Measurements from ENCODE around the gene STAM. TPM values are rescaled to one million over a fixed set of nuclear protein-coding genes. Genes with fewer than 3 reads are reported as not detected.
"Not testable (repeated sequence)": the region's sequence is repeated elsewhere in the genome, so short reads cannot be mapped to it uniquely, and the experiment has no call there.

STAM gene
- total RNA-seq, 1 donor = 45.6 TPM

GRCh38 chr10:17712053-17712452 lies 68.1 kb downstream of the STAM start:
- H3K27me3 ChIP-seq (ENCODE audit: insufficient read depth, low read length) = no peaks in the 10 kb centered on the region
- no peak for DNase-seq (ENCODE audit: insufficient read length, low spot score, missing footprints)
- H3K9me3 ChIP-seq (ENCODE audit: low read depth, low read length) = no peaks in the 10 kb centered on the region
- H3K4me1 ChIP-seq (ENCODE audit: insufficient read depth, low read length) = no peaks in the 10 kb centered on the region
- no peak overlapping the region for H3K27ac ChIP-seq (ENCODE audit: low read depth, low read length)
- TF ChIP-seq, protein P1, sequence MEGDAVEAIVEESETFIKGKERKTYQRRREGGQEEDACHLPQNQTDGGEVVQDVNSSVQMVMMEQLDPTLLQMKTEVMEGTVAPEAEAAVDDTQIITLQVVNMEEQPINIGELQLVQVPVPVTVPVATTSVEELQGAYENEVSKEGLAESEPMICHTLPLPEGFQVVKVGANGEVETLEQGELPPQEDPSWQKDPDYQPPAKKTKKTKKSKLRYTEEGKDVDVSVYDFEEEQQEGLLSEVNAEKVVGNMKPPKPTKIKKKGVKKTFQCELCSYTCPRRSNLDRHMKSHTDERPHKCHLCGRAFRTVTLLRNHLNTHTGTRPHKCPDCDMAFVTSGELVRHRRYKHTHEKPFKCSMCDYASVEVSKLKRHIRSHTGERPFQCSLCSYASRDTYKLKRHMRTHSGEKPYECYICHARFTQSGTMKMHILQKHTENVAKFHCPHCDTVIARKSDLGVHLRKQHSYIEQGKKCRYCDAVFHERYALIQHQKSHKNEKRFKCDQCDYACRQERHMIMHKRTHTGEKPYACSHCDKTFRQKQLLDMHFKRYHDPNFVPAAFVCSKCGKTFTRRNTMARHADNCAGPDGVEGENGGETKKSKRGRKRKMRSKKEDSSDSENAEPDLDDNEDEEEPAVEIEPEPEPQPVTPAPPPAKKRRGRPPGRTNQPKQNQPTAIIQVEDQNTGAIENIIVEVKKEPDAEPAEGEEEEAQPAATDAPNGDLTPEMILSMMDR (IDR thresholded peaks at IDR 0.05; ENCODE audit: extremely low read depth, low read depth, low read length) = no peak
- no peak overlapping the region for H2AFZ ChIP-seq (ENCODE audit: low read length)
- H4K20me1 ChIP-seq (ENCODE audit: insufficient read depth, low read length) = no peaks in the 10 kb centered on the region
- peaks cover 42% of the 10 kb centered on the region for H3K36me3 ChIP-seq (ENCODE audit: insufficient read depth, low read length)
- no peak overlapping the region for H3K4me3 ChIP-seq (ENCODE audit: insufficient read depth, low read length)
- no peaks in the 10 kb centered on the region for H3K79me2 ChIP-seq (ENCODE audit: insufficient read depth, low read length)
- no peak overlapping the region for H3K4me2 ChIP-seq (ENCODE audit: insufficient read depth, low read length)

GRCh38 chr10:17712717-17713471 lies 68.9 kb downstream of the STAM start:
- DNase-seq (ENCODE audit: insufficient read length, low spot score, missing footprints) = no peak
- TF ChIP-seq, protein P1 (IDR thresholded peaks at IDR 0.05; ENCODE audit: extremely low read depth, low read depth, low read length) = no peak
- H3K4me1 ChIP-seq (ENCODE audit: insufficient read depth, low read length) = no peaks in the 10 kb centered on the region
- no peaks in the 10 kb centered on the region for H3K79me2 ChIP-seq (ENCODE audit: insufficient read depth, low read length)
- H3K9me3 ChIP-seq (ENCODE audit: low read depth, low read length) = no peaks in the 10 kb centered on the region
- no peak overlapping the region for H3K4me2 ChIP-seq (ENCODE audit: insufficient read depth, low read length)
- no peak overlapping the region for H3K27ac ChIP-seq (ENCODE audit: low read depth, low read length)
- H2AFZ ChIP-seq (ENCODE audit: low read length) = no peak overlapping the region
- no peaks in the 10 kb centered on the region for H4K20me1 ChIP-seq (ENCODE audit: insufficient read depth, low read length)
- no peaks in the 10 kb centered on the region for H3K27me3 ChIP-seq (ENCODE audit: insufficient read depth, low read length)
- H3K36me3 ChIP-seq (ENCODE audit: insufficient read depth, low read length) = peaks cover 45% of the 10 kb centered on the region
- H3K4me3 ChIP-seq (ENCODE audit: insufficient read depth, low read length) = no peak overlapping the region

DNA sequence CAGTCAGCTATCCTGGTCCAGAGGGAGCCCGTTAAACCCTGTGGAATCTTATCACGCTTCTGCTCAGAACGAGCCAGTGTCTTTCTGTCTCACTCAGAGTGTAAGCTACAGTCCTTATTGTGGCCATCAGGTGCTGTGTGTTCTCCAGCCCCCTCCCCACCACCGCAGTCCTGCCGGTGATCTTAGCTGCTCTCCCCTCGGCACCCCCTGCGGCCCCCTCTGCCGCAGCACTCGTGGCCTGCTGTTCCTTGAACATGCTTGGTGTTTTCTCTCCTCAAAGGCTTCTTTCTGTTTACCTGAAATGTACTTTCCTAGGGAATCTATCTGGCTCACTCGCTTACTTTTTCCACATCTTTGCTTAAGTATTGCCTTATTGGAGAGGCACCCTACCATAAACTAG lies 69.8 kb downstream of the STAM start:
- Histone ChIP-seq H3K79me2 (ENCODE audit: insufficient read depth, low read length) (no peaks in the 10 kb centered on the region), H3K27me3 (ENCODE audit: insufficient read depth, low read length) (no peaks in the 10 kb centered on the region), H3K4me2 (ENCODE audit: insufficient read depth, low read length) (no peak overlapping the region), H3K4me3 (ENCODE audit: insufficient read depth, low read length) (no peak overlapping the region), H3K4me1 (ENCODE audit: insufficient read depth, low read length) (no peaks in the 10 kb centered on the region), H4K20me1 (ENCODE audit: insufficient read depth, low read length) (no peaks in the 10 kb centered on the region), H3K36me3 (ENCODE audit: insufficient read depth, low read length) (peaks cover 43% of the 10 kb centered on the region), H3K27ac (ENCODE audit: low read depth, low read length) (no peak overlapping the region), H2AFZ (ENCODE audit: low read length) (no peak overlapping the region), H3K9me3 (ENCODE audit: low read depth, low read length) (no peaks in the 10 kb centered on the region)
- no peak for DNase-seq (ENCODE audit: insufficient read length, low spot score, missing footprints)
- TF ChIP-seq, protein P1 (IDR thresholded peaks at IDR 0.05; ENCODE audit: extremely low read depth, low read depth, low read length) = no peak

DNA sequence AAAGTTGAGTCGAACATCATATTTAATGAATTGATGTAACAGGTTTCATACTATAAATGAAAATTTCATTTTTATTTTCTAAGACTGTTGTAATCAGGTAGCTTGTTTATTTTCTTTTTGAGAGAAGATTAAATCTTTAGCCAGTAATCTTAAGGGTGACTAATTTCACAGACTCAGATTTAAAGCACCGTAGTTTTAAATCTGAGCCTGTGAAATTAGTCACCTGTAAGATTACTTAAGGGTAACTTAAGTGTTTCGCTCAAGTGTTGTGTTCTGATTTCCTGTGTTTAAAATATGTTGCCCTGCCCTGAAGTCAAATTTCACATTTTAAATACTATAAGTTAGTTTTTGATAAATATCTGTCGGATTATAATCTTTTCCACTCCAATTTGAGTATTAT lies 72.2 kb downstream of the STAM start:
- H3K36me3 ChIP-seq (ENCODE audit: insufficient read depth, low read length) = peaks cover 28% of the 10 kb centered on the region
- no peaks in the 10 kb centered on the region for H3K27me3 ChIP-seq (ENCODE audit: insufficient read depth, low read length)
- no peak overlapping the region for H3K4me3 ChIP-seq (ENCODE audit: insufficient read depth, low read length)
- no peaks in the 10 kb centered on the region for H3K4me1 ChIP-seq (ENCODE audit: insufficient read depth, low read length)
- H3K27ac ChIP-seq (ENCODE audit: low read depth, low read length) = no peak overlapping the region
- no peak overlapping the region for H3K4me2 ChIP-seq (ENCODE audit: insufficient read depth, low read length)
- DNase-seq (ENCODE audit: insufficient read length, low spot score, missing footprints) = no peak
- H3K79me2 ChIP-seq (ENCODE audit: insufficient read depth, low read length) = no peaks in the 10 kb centered on the region
- H3K9me3 ChIP-seq (ENCODE audit: low read depth, low read length) = no peaks in the 10 kb centered on the region
- TF ChIP-seq, protein P1 (IDR thresholded peaks at IDR 0.05; ENCODE audit: extremely low read depth, low read depth, low read length) = no peak
- H4K20me1 ChIP-seq (ENCODE audit: insufficient read depth, low read length) = no peaks in the 10 kb centered on the region
- H2AFZ ChIP-seq (ENCODE audit: low read length) = no peak overlapping the region

- H2AFZ ChIP-seq (ENCODE audit: low read length); H3K4me2 ChIP-seq (ENCODE audit: insufficient read depth, low read length); DNase-seq (ENCODE audit: insufficient read length, low spot score, missing footprints); H3K36me3 ChIP-seq (ENCODE audit: insufficient read depth, low read length); H3K4me1 ChIP-seq (ENCODE audit: insufficient read depth, low read length); H3K79me2 ChIP-seq (ENCODE audit: insufficient read depth, low read length); H3K4me3 ChIP-seq (ENCODE audit: insufficient read depth, low read length); H4K20me1 ChIP-seq (ENCODE audit: insufficient read depth, low read length); H3K27me3 ChIP-seq (ENCODE audit: insufficient read depth, low read length); H3K9me3 ChIP-seq (ENCODE audit: low read depth, low read length); H3K27ac ChIP-seq (ENCODE audit: low read depth, low read length): not testable (repeated sequence)
These were observed 78.5 kb downstream of the STAM start for GRCh38 chr10:17722317-17723014.

All from osteoblast (primary cell).